Endothelial cell of umbilical vein (primary cell): ENCODE data around the gene HIVEP3. TPM values are rescaled to one million over a fixed set of nuclear protein-coding genes. Genes with fewer than 3 reads are reported as not detected.

Experiments used
- BruUV-seq: library from RNA; stranded (reverse); fragments of 400-500 nt; replicated peaks from 2 replicates; lab custom pipeline; 2021; lab: Mats Ljungman, UMichigan
- CTCF ChIA-PET: fragments of 300-600, 350-600 bp; sonication (Branson Sonifier 250); formaldehyde crosslinking; loops from one replicate; lab custom pipeline; 2021; ENCODE audit warnings: antibody characterized with exemption, inconsistent platforms; lab: Charles Lee
- POLR2A ChIA-PET: fragments of 300-600, 350-600 bp; sonication (Branson Sonifier 250); formaldehyde crosslinking; loops from one replicate; lab custom pipeline; 2021; ENCODE audit warnings: antibody characterized with exemption, inconsistent platforms; lab: Charles Lee
- DNase-seq: peaks from one replicate; pipeline ENCODE4 v3.0.0-alpha.2; 2011; ENCODE audit warnings: low read depth, low spot score
- FAIRE-seq: peaks from 2 replicates; lab custom pipeline; 2011; peaks lifted over from hg19 to GRCh38; lab: Jason Lieb, UNC
- H2AFZ ChIP-seq: 2 replicates; pipeline ENCODE4 v1.6.0; 2012; ENCODE audit warnings: low read depth, low read length, control low read depth, inconsistent platforms
- H3K27ac ChIP-seq: 2 replicates; pipeline ENCODE4 v1.5.1; 2011; ENCODE audit warnings: low read depth, mild to moderate bottlenecking, control low read depth, low read length, moderate library complexity; ENCODE audit not compliant: insufficient read depth
- H3K27me3 ChIP-seq, 2 experiments: 2 replicates each; pipeline versions ENCODE4 v1.6.0 to v1.6.1; 2011; ENCODE audit warnings: low read length in 2 of 2, mixed read lengths in 1 of 2; ENCODE audit not compliant: control insufficient read depth in 2 of 2, insufficient read depth in 2 of 2
- H3K36me3 ChIP-seq, 2 experiments: 2 replicates in 1 of 2; 3 replicates in 1 of 2; pipeline ENCODE4 v1.5.1; 2011; ENCODE audit warnings: low read length in 2 of 2, mild to moderate bottlenecking in 1 of 2, moderate library complexity in 1 of 2; ENCODE audit not compliant: control insufficient read depth in 2 of 2, insufficient read depth in 2 of 2; ENCODE audit errors: extremely low read depth in 1 of 2
- H3K4me1 ChIP-seq: 3 replicates; pipeline ENCODE4 v1.5.1; 2011; ENCODE audit warnings: mild to moderate bottlenecking, low read length; ENCODE audit not compliant: control insufficient read depth, insufficient read depth; ENCODE audit errors: extremely low read depth
- H3K4me2 ChIP-seq: 2 replicates; pipeline ENCODE4 v1.6.1; 2011; ENCODE audit warnings: low read length, control low read depth, mixed read lengths; ENCODE audit not compliant: insufficient read depth
- H3K4me3 ChIP-seq, 3 experiments: fragments of 200-600 bp in 1 of 3; sonication (generic), shearing (Covaris generic) in 1 of 3; replicated peaks in 1 of 3; 2 replicates each; pipeline ENCODE4 v1.5.1; 2011 to 2016; ENCODE audit warnings: control low read depth in 3 of 3, low read length in 3 of 3, mild to moderate bottlenecking in 2 of 3, inconsistent platforms in 1 of 3, low read depth in 1 of 3, moderate library complexity in 1 of 3; ENCODE audit not compliant: insufficient read depth in 1 of 3
- H3K79me2 ChIP-seq: 2 replicates; pipeline ENCODE4 v1.6.0; 2012; ENCODE audit warnings: low read length, inconsistent platforms; ENCODE audit not compliant: control insufficient read depth, insufficient read depth
- H3K9ac ChIP-seq: replicated peaks from 2 replicates; pipeline ENCODE3; 2011; ENCODE audit warnings: low read length, control low read depth; ENCODE audit not compliant: insufficient read depth; ENCODE audit errors: extremely low read depth
- H3K9me1 ChIP-seq: replicated peaks from 3 replicates; pipeline ENCODE4 v1.6.0; 2011; ENCODE audit warnings: mild to moderate bottlenecking, low read length; ENCODE audit not compliant: control insufficient read depth, insufficient read depth; ENCODE audit errors: extremely low read depth
- H3K9me3 ChIP-seq: replicated peaks from 2 replicates; pipeline ENCODE4 v1.5.1; 2012; ENCODE audit warnings: low read length, inconsistent platforms; ENCODE audit not compliant: control insufficient read depth, insufficient read depth
- H4K20me1 ChIP-seq: replicated peaks from 2 replicates; pipeline ENCODE3; 2011; ENCODE audit warnings: mild to moderate bottlenecking, low read length; ENCODE audit not compliant: control insufficient read depth, insufficient read depth; ENCODE audit errors: extremely low read depth
- EZH2 ChIP-seq: IDR thresholded peaks from 2 replicates; pipeline ENCODE4 v1.6.1; 2012; ENCODE audit warnings: borderline replicate concordance, low read depth, mild to moderate bottlenecking, moderate library complexity, low read length, inconsistent platforms; ENCODE audit not compliant: severe bottlenecking
- FOS ChIP-seq: IDR thresholded peaks from 2 replicates; pipeline ENCODE4 v1.6.1; 2011; ENCODE audit warnings: mild to moderate bottlenecking, low read length, moderate library complexity, borderline replicate concordance; ENCODE audit not compliant: insufficient read depth
- GATA2 ChIP-seq: IDR thresholded peaks from 2 replicates; pipeline ENCODE4 v1.7.0; 2011; ENCODE audit warnings: low read depth, mild to moderate bottlenecking, moderate library complexity, mixed read lengths, low read length; ENCODE audit not compliant: insufficient read length, insufficient read depth
- JUN ChIP-seq: IDR thresholded peaks from 2 replicates; pipeline ENCODE4 v1.6.1; 2011; ENCODE audit warnings: borderline replicate concordance, low read depth; ENCODE audit not compliant: insufficient read length, insufficient read depth
- MYC ChIP-seq: IDR thresholded peaks from one replicate; pipeline ENCODE4 v1.6.1; 2011; ENCODE audit warnings: mild to moderate bottlenecking, low read depth, low read length
- POLR2A ChIP-seq: IDR thresholded peaks from 2 replicates; pipeline ENCODE4 v1.6.1; 2012; ENCODE audit warnings: low read depth, mild to moderate bottlenecking, control low read depth, low read length
- POLR2AphosphoS5 ChIP-seq: IDR thresholded peaks from 2 replicates; pipeline ENCODE4 v1.6.1; 2012; ENCODE audit warnings: low read depth, mild to moderate bottlenecking, control low read depth, low read length, moderate library complexity; ENCODE audit not compliant: insufficient read depth
- dilution Hi-C: fragments of 300-500 bp; cut with MboI; formaldehyde crosslinking; loops from one replicate; pipeline ENCODE4 v1.15.0; 2019; ENCODE audit warnings: low sequenced_read_pairs; ENCODE audit not compliant: extremely low pct_ligation_motif_present
- intact Hi-C: fragments of 100-400 bp; cut with micrococcal nuclease; formaldehyde crosslinking; loops from one replicate; pipeline ENCODE4 v1.10.0; 2022
- polyA plus RNA-seq, 4 experiments: library from polyadenylated mRNA; depleted of rRNA in 3 of 4; stranded (reverse) in 3 of 4; unstranded in 1 of 4; fragments of >200 nt; gene quantifications; 2 replicates each; pipeline versions ENCODE4 v1.2.1 to v1.2.3, GENCODE V29; 2011 to 2012; ENCODE audit warnings: missing spikeins in 1 of 4
- total RNA-seq: library from RNA; stranded (reverse); gene quantifications from 2 replicates; pipeline ENCODE4 v1.2.3, GENCODE V29; 2021
- TF ChIP-seq, protein P1 (sequence below): IDR thresholded peaks from 2 replicates; pipeline ENCODE4 v1.6.1; 2011; ENCODE audit not compliant: insufficient read depth, insufficient read length
- TF ChIP-seq, protein P2 (sequence below), 2 donors: IDR thresholded peaks; 1 replicate in 1 of 2; 2 replicates in 1 of 2; pipeline ENCODE4 v1.5.1; 2011; ENCODE audit warnings: low read length in 2 of 2, mild to moderate bottlenecking in 2 of 2, moderate library complexity in 2 of 2, control low read depth in 1 of 2, inconsistent platforms in 1 of 2, low read depth in 1 of 2; ENCODE audit not compliant: insufficient read depth in 1 of 2; ENCODE audit errors: extremely low read depth in 1 of 2

HIVEP3 gene
- total and polyA plus RNA-seq, 2 donors (not counting 3 experiments of a cell fraction or from before 2014, with no cell fraction given) = 3.4 to 4.0 TPM

GRCh38 chr1:41621791-41622190 is 296.9 kb downstream of the HIVEP3 start:
- Histone ChIP-seq H3K36me3 (no peaks in the 10 kb centered on the region), H3K4me2 (no peak overlapping the region), H3K9me1 (no peaks in the 10 kb centered on the region), H4K20me1 (no peaks in the 10 kb centered on the region), H3K27ac (no peak overlapping the region), H3K27me3 (no peaks in the 10 kb centered on the region), H3K79me2 (no peaks in the 10 kb centered on the region), H3K9ac (no peak overlapping the region), H3K9me3 (no peaks in the 10 kb centered on the region), H3K4me3 (no peak overlapping the region), H2AFZ (no peak overlapping the region), H3K4me1 (peaks cover 4% of the 10 kb centered on the region)
- no peak for DNase-seq
- ChIA-PET POLR2A (no interaction called here), CTCF (interaction anchor here (1.1 kb wide), 1 partner anchor 20 kb away, joined by 3 read pairs; no protein-coding TSS in a partner anchor)
- intact Hi-C loops (no loop called here), dilution Hi-C loops (no loop called here)
- no peak for FAIRE-seq
- BruUV-seq = no TSS peak
- TF ChIP-seq JUN (no peak), FOS (no peak), POLR2AphosphoS5 (no peak), MYC (no peak)
- TF ChIP-seq, protein P1, sequence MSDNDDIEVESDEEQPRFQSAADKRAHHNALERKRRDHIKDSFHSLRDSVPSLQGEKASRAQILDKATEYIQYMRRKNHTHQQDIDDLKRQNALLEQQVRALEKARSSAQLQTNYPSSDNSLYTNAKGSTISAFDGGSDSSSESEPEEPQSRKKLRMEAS = no peak

DNA sequence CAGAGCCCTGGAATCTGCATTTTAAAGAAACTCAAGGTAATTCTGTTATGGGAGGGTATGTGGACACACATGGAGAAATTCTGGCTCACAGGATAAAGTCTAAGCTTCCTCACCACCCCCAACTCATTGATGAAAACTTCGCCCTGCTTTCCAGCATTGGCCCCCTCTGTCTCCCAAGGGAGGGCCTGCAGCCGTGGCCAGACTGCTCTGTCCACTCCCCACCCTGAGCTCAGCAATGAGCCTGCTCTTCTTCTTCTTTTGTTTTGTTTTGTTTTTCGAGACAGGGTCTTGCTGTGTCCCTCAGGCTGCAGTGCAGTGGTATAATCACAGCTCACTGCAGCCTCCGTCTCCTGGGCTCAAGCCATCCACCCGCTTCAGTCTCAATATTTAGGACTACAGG is 297.5 kb downstream of the HIVEP3 start:
- DNase-seq (no peak), FAIRE-seq (no peak)
- ChIA-PET CTCF (interaction anchor here (1.1 kb wide), 1 partner anchor 20 kb away, joined by 3 read pairs; no protein-coding TSS in a partner anchor), POLR2A (no interaction called here)
- Histone ChIP-seq H3K27ac (no peak overlapping the region), H4K20me1 (no peaks in the 10 kb centered on the region), H3K4me1 (peaks cover 4% of the 10 kb centered on the region), H3K36me3 (no peaks in the 10 kb centered on the region), H3K27me3 (no peaks in the 10 kb centered on the region), H3K79me2 (no peaks in the 10 kb centered on the region), H3K4me3 (no peak overlapping the region), H3K9me3 (no peaks in the 10 kb centered on the region), H3K4me2 (no peak overlapping the region), H3K9me1 (no peaks in the 10 kb centered on the region), H3K9ac (no peak overlapping the region), H2AFZ (no peak overlapping the region)
- intact Hi-C loops (no loop called here), dilution Hi-C loops (no loop called here)
- no TSS peak for BruUV-seq
- TF ChIP-seq MYC (no peak), GATA2 (no peak), POLR2AphosphoS5 (no peak), JUN (no peak), POLR2A (no peak), FOS (no peak), EZH2 (no peak)
- TF ChIP-seq, protein P2, sequence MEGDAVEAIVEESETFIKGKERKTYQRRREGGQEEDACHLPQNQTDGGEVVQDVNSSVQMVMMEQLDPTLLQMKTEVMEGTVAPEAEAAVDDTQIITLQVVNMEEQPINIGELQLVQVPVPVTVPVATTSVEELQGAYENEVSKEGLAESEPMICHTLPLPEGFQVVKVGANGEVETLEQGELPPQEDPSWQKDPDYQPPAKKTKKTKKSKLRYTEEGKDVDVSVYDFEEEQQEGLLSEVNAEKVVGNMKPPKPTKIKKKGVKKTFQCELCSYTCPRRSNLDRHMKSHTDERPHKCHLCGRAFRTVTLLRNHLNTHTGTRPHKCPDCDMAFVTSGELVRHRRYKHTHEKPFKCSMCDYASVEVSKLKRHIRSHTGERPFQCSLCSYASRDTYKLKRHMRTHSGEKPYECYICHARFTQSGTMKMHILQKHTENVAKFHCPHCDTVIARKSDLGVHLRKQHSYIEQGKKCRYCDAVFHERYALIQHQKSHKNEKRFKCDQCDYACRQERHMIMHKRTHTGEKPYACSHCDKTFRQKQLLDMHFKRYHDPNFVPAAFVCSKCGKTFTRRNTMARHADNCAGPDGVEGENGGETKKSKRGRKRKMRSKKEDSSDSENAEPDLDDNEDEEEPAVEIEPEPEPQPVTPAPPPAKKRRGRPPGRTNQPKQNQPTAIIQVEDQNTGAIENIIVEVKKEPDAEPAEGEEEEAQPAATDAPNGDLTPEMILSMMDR (IDR thresholded peaks at IDR 0.05; ENCODE audit: extremely low read depth in 1 of 2, insufficient read depth in 1 of 2, low read depth in 1 of 2, low read length in 2 of 2) = no peak
- TF ChIP-seq, protein P1 = no peak
